HCT116 (cell line): Measurements from ENCODE around the gene OR14J1. TPM values are rescaled to one million over a fixed set of nuclear protein-coding genes. Genes with fewer than 3 reads are reported as not detected.

Experiments
- ATAC-seq: fragments of 200-7000 bp; cut with Tn5 transposase; 2 replicates; pipeline ENCODE4 v1.9.1; 2020; ENCODE audit warnings: mild to moderate bottlenecking, moderate library complexity
- BruUV-seq: library from RNA; stranded (reverse); fragments of 400-500 nt; replicated peaks from 2 replicates; lab custom pipeline; 2021; lab: Mats Ljungman, UMichigan
- CTCF ChIA-PET: fragments of 300-600 bp; sonication (Branson Sonifier 250); formaldehyde crosslinking; loops from one replicate; lab custom pipeline; 2021; ENCODE audit warnings: antibody characterized with exemption; lab: Charles Lee
- POLR2A ChIA-PET: fragments of 300-600, 350-600 bp; sonication (Branson Sonifier 250); formaldehyde crosslinking; loops from one replicate; lab custom pipeline; 2021; ENCODE audit warnings: antibody characterized with exemption; lab: Charles Lee
- RAD21 ChIA-PET, 2 experiments: fragments of 300-600 bp; sonication (Branson Sonifier 250); formaldehyde crosslinking; loops; one replicate each; lab custom pipeline; 2023; ENCODE audit warnings: low total read pairs in 2 of 2; ENCODE audit not compliant: uncharacterized antibody in 2 of 2, unreplicated experiment in 2 of 2, low non-redundant PET in 1 of 2; lab: Charles Lee
- DNase-seq: peaks from one replicate; pipeline ENCODE4 v3.0.0-alpha.2; 2010; ENCODE audit warnings: low read depth, low spot score
- H2AFZ ChIP-seq: fragments of 200-600 bp; shearing (Covaris generic), sonication (generic); 2 replicates; pipeline ENCODE4 v1.6.1; 2017; ENCODE audit warnings: low read depth, mixed run types, mixed read lengths, antibody characterized with exemption, low read length; ENCODE audit not compliant: poor library complexity, severe bottlenecking
- H3K27ac ChIP-seq: 2 replicates; pipeline ENCODE4 v1.5.1; 2012; ENCODE audit warnings: low read depth, low read length
- H3K27me3 ChIP-seq: fragments of 200-600 bp; sonication (generic); 2 replicates; pipeline ENCODE4 v1.6.1; 2016; ENCODE audit warnings: mixed run types, low read length, mixed read lengths; ENCODE audit not compliant: insufficient read depth
- H3K36me3 ChIP-seq, 2 experiments: fragments of 200-500 bp in 1 of 2; fragments of 200-600 bp in 1 of 2; sonication (Bioruptor generic) in 1 of 2; sonication (generic) in 1 of 2; 2 replicates each; pipeline versions ENCODE4 v1.5.1 to v1.6.1; 2014 to 2016; ENCODE audit warnings: low read length in 2 of 2, inconsistent platforms in 1 of 2, mixed read lengths in 1 of 2, mixed run types in 1 of 2; ENCODE audit not compliant: insufficient read depth in 2 of 2, control insufficient read depth in 1 of 2
- H3K4me1 ChIP-seq, 2 experiments: fragments of 200-600 bp in 1 of 2; sonication (generic) in 1 of 2; 2 replicates each; pipeline versions ENCODE4 v1.5.1 to v1.6.1; 2012 to 2017; ENCODE audit warnings: low read length in 2 of 2, inconsistent platforms in 1 of 2, mild to moderate bottlenecking in 1 of 2, mixed read lengths in 1 of 2, mixed run types in 1 of 2, moderate library complexity in 1 of 2; ENCODE audit not compliant: insufficient read depth in 2 of 2, control insufficient read depth in 1 of 2
- H3K4me2 ChIP-seq: fragments of 200-600 bp; sonication (generic); 2 replicates; pipeline ENCODE4 v1.6.1; 2017; ENCODE audit warnings: mixed run types, low read length, mixed read lengths
- H3K4me3 ChIP-seq, 2 experiments: fragments of 200-600 bp in 1 of 2; sonication (generic) in 1 of 2; replicated peaks in 1 of 2; 2 replicates each; pipeline ENCODE4 v1.5.1; 2011 to 2016; ENCODE audit warnings: low read length in 2 of 2, control low read depth in 1 of 2, low read depth in 1 of 2, mild to moderate bottlenecking in 1 of 2, mixed read lengths in 1 of 2, mixed run types in 1 of 2
- H3K79me2 ChIP-seq: fragments of 200-600 bp; sonication (generic); 2 replicates; pipeline ENCODE4 v1.6.1; 2017; ENCODE audit warnings: mild to moderate bottlenecking, mixed run types, low read length, moderate library complexity, mixed read lengths; ENCODE audit not compliant: insufficient read depth
- H3K9ac ChIP-seq: fragments of 200-600 bp; sonication (generic); 2 replicates; pipeline ENCODE4 v1.6.1; 2016; ENCODE audit warnings: low read length, mixed read lengths
- H3K9me2 ChIP-seq: fragments of 200-600 bp; sonication (generic), shearing (Covaris generic); 2 replicates; pipeline ENCODE4 v1.6.1; 2017; ENCODE audit warnings: mixed run types, mild to moderate bottlenecking, moderate library complexity; ENCODE audit not compliant: insufficient read depth
- H3K9me3 ChIP-seq, 2 experiments: fragments of 200-500 bp in 1 of 2; fragments of 200-600 bp in 1 of 2; sonication (Bioruptor generic) in 1 of 2; sonication (generic) in 1 of 2; 2 replicates each; pipeline ENCODE4 v1.6.1; 2014 to 2017; ENCODE audit warnings: low read length in 2 of 2, mixed read lengths in 2 of 2, inconsistent platforms in 1 of 2, low read depth in 1 of 2, mild to moderate bottlenecking in 1 of 2, mixed run types in 1 of 2, moderate library complexity in 1 of 2; ENCODE audit not compliant: control insufficient read depth in 1 of 2, insufficient read depth in 1 of 2
- H4K20me1 ChIP-seq: fragments of 200-600 bp; sonication (generic), shearing (Covaris generic); 2 replicates; pipeline ENCODE4 v1.6.1; 2017; ENCODE audit warnings: mixed run types, mild to moderate bottlenecking, moderate library complexity; ENCODE audit not compliant: insufficient read depth
- CTCF ChIP-seq, 3 experiments: fragments of 200-600 bp in 1 of 3; sonication (generic) in 1 of 3; IDR thresholded peaks in 2 of 3; conservative IDR thresholded peaks in 1 of 3; 2 replicates each; pipeline ENCODE4 v1.5.1; 2012 to 2017; ENCODE audit warnings: low read depth in 2 of 3, low read length in 2 of 3, antibody characterized with exemption in 1 of 3, borderline replicate concordance in 1 of 3, control low read depth in 1 of 3, mild to moderate bottlenecking in 1 of 3, mixed read lengths in 1 of 3, mixed run types in 1 of 3, moderate library complexity in 1 of 3; ENCODE audit not compliant: insufficient read depth in 1 of 3
- ELF1 ChIP-seq: IDR thresholded peaks from 2 replicates; pipeline ENCODE4 v1.6.1; 2012; ENCODE audit warnings: low read depth, borderline replicate concordance
- EZH2 ChIP-seq: fragments of 200-600 bp; sonication (generic); IDR thresholded peaks from 2 replicates; pipeline ENCODE4 v1.6.1; 2017; ENCODE audit warnings: antibody characterized with exemption, mixed run types
- SIN3A ChIP-seq: IDR thresholded peaks from 2 replicates; pipeline ENCODE4 v1.6.1; 2012; ENCODE audit warnings: low read depth
- SRF ChIP-seq: IDR thresholded peaks from 2 replicates; pipeline ENCODE4 v1.6.1; 2012; ENCODE audit warnings: low read depth
- ZFX ChIP-seq: fragments of 450-650 bp; IDR thresholded peaks from 2 replicates; pipeline ENCODE4 v1.6.1; 2017
- ZNF274 ChIP-seq: fragments of 200-500 bp; sonication (Bioruptor generic); IDR thresholded peaks from 2 replicates; pipeline ENCODE4 v1.6.1; 2014; ENCODE audit warnings: mild to moderate bottlenecking, low read depth, low read length, inconsistent platforms
- intact Hi-C: fragments of 100-400 bp; cut with micrococcal nuclease; formaldehyde crosslinking; loops from 2 replicates; pipeline ENCODE4 v1.10.0; 2022
- total RNA-seq: library from RNA; stranded (reverse); gene quantifications from one replicate; pipeline ENCODE4 v1.2.1, GENCODE V29; 2021; ENCODE audit not compliant: unreplicated experiment
- TF ChIP-seq, protein P1 (sequence below): IDR thresholded peaks from 2 replicates; pipeline ENCODE4 v1.6.1; 2012
- TF ChIP-seq, protein P2 (sequence below): IDR thresholded peaks from 2 replicates; pipeline ENCODE4 v1.6.1; 2012; ENCODE audit warnings: low read depth

The OR14J1 gene
- total RNA-seq, 1 experiment from 2014 or later: not detected

DNA sequence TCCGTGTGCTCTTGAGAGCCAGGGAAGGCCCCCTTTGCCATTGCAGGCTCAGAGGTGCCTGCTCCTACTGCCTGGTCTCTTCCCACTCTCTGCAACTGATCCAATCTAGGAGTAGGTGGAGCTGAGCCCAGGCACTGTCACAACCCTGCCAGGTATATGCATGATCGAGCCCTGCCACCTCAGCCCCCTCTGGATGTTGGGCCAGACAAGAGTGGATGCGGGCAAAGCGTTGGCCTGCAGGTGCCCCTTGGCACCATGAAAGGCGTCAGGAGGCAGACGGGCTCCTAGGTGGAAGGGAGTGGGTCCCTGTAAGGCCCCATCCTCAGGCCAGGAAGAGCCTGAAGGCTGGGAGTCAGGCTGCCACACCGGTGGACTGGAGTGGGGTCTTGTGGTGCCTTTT is 5.9 kb upstream of the OR14J1 start:
- CTCF ChIA-PET: no interaction called here
- POLR2A ChIA-PET: no interaction called here
- H3K27ac ChIP-seq: no peak overlapping the region
- H3K9me2 ChIP-seq: no peaks in the 10 kb centered on the region
- H3K27me3 ChIP-seq: no peaks in the 10 kb centered on the region
- TF ChIP-seq SIN3A (no peak), ZFX (no peak), EZH2 (no peak), CTCF (IDR thresholded peaks at IDR 0.05 in 2 of 3, conservative IDR thresholded peaks at IDR 0.05 in 1 of 3; ENCODE audit: borderline replicate concordance in 1 of 3, insufficient read depth in 1 of 3, low read depth in 2 of 3, low read length in 2 of 3) (no peak), ELF1 (no peak), SRF (no peak), ZNF274 (no peak)
- TF ChIP-seq, protein P1, sequence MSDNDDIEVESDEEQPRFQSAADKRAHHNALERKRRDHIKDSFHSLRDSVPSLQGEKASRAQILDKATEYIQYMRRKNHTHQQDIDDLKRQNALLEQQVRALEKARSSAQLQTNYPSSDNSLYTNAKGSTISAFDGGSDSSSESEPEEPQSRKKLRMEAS: no peak
- TF ChIP-seq, protein P2, sequence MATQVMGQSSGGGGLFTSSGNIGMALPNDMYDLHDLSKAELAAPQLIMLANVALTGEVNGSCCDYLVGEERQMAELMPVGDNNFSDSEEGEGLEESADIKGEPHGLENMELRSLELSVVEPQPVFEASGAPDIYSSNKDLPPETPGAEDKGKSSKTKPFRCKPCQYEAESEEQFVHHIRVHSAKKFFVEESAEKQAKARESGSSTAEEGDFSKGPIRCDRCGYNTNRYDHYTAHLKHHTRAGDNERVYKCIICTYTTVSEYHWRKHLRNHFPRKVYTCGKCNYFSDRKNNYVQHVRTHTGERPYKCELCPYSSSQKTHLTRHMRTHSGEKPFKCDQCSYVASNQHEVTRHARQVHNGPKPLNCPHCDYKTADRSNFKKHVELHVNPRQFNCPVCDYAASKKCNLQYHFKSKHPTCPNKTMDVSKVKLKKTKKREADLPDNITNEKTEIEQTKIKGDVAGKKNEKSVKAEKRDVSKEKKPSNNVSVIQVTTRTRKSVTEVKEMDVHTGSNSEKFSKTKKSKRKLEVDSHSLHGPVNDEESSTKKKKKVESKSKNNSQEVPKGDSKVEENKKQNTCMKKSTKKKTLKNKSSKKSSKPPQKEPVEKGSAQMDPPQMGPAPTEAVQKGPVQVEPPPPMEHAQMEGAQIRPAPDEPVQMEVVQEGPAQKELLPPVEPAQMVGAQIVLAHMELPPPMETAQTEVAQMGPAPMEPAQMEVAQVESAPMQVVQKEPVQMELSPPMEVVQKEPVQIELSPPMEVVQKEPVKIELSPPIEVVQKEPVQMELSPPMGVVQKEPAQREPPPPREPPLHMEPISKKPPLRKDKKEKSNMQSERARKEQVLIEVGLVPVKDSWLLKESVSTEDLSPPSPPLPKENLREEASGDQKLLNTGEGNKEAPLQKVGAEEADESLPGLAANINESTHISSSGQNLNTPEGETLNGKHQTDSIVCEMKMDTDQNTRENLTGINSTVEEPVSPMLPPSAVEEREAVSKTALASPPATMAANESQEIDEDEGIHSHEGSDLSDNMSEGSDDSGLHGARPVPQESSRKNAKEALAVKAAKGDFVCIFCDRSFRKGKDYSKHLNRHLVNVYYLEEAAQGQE: no peak
- no peak for ATAC-seq
- H3K4me2 ChIP-seq: no peak overlapping the region
- no peaks in the 10 kb centered on the region for H3K36me3 ChIP-seq
- H3K4me1 ChIP-seq: no peaks in the 10 kb centered on the region
- RAD21 ChIA-PET: no interaction called here
- H3K9ac ChIP-seq: no peak overlapping the region
- no peak overlapping the region for H2AFZ ChIP-seq
- no TSS peak for BruUV-seq
- H4K20me1 ChIP-seq: no peaks in the 10 kb centered on the region
- DNase-seq: no peak
- H3K9me3 ChIP-seq: no peaks in the 10 kb centered on the region
- no peak overlapping the region for H3K4me3 ChIP-seq
- intact Hi-C loops: no loop called here
- H3K79me2 ChIP-seq: no peaks in the 10 kb centered on the region
